K562 (cell line): Measurements from ENCODE around the gene PGLYRP1. TPM values are rescaled to one million over a fixed set of nuclear protein-coding genes. Genes with fewer than 3 reads are reported as not detected.

Source experiments
- ATAC-seq: fragments of 200-7000 bp; cut with Tn5 transposase; 3 replicates; pipeline ENCODE4 v1.9.1; 2020; ENCODE audit warnings: moderate library complexity
- BruUV-seq: library from RNA; stranded (reverse); fragments of 400-500 nt; replicated peaks from 2 replicates; lab custom pipeline; 2021; lab: Mats Ljungman, UMichigan
- CTCF ChIA-PET: fragments of 300-600 bp; formaldehyde crosslinking; extraction: SDS; loops from one replicate; lab custom pipeline; 2021; ENCODE audit warnings: low intra/inter-chr PET ratio; lab: Yijun Ruan, JAX
- POLR2A ChIA-PET: fragments of 300-600, 350-650 bp; sonication (Branson Sonifier 250); formaldehyde crosslinking; extraction: SDS; loops from one replicate; lab custom pipeline; 2021; ENCODE audit warnings: antibody characterized with exemption, inconsistent platforms; lab: Yijun Ruan, JAX
- DNase-seq, 4 experiments: peaks; one replicate each; pipeline versions ENCODE4 v3.0.0 to v3.0.0-alpha.2; 2011 to 2018; ENCODE audit warnings: low spot score in 3 of 4, mixed read lengths in 3 of 4; ENCODE audit errors: extremely low read depth in 1 of 4
- FAIRE-seq: peaks from 2 replicates; lab custom pipeline; 2011; peaks lifted over from hg19 to GRCh38; lab: Jason Lieb, UNC
- H2AFZ ChIP-seq: 2 replicates; pipeline ENCODE4 v1.6.0; 2011; ENCODE audit warnings: low read depth, low read length, control low read depth, inconsistent platforms
- H3K27ac ChIP-seq: fragments of 200-600 bp; 3 replicates; pipeline ENCODE4 v1.8.0; 2011; ENCODE audit warnings: low read depth, mild to moderate bottlenecking, control low read depth, inconsistent platforms, low read length, moderate library complexity, mixed read lengths; ENCODE audit errors: extremely low read depth
- H3K27me3 ChIP-seq, 2 experiments: fragments of 300-600 bp in 1 of 2; 2 replicates in 1 of 2; 3 replicates in 1 of 2; pipeline versions ENCODE4 v1.6.0 to v1.8.0; 2011; ENCODE audit warnings: inconsistent platforms in 2 of 2, low read length in 2 of 2, mild to moderate bottlenecking in 1 of 2, mixed read lengths in 1 of 2, moderate library complexity in 1 of 2; ENCODE audit not compliant: control insufficient read depth in 2 of 2, insufficient read depth in 2 of 2
- H3K36me3 ChIP-seq: fragments of 300-600 bp; 3 replicates; pipeline ENCODE4 v1.8.0; 2011; ENCODE audit warnings: mild to moderate bottlenecking, low read length, inconsistent platforms; ENCODE audit not compliant: control insufficient read depth, insufficient read depth
- H3K4me1 ChIP-seq, 2 experiments: fragments of 200-600 bp in 1 of 2; replicated peaks in 1 of 2; 2 replicates in 1 of 2; 3 replicates in 1 of 2; pipeline versions ENCODE4 v1.5.1 to v1.8.0; 2011; ENCODE audit warnings: inconsistent platforms in 2 of 2, low read length in 2 of 2, mild to moderate bottlenecking in 1 of 2, mixed read lengths in 1 of 2, moderate library complexity in 1 of 2; ENCODE audit not compliant: control insufficient read depth in 2 of 2, insufficient read depth in 2 of 2
- H3K4me2 ChIP-seq: 2 replicates; pipeline ENCODE4 v1.6.1; 2011; ENCODE audit warnings: low read length, control low read depth, inconsistent platforms, mixed read lengths; ENCODE audit not compliant: insufficient read depth
- H3K4me3 ChIP-seq: fragments of 200-600 bp; sonication (generic), shearing (Covaris generic); 2 replicates; pipeline ENCODE4 v1.5.1; 2016; ENCODE audit warnings: control low read depth, inconsistent platforms
- H3K79me2 ChIP-seq: fragments of 200-600 bp; 3 replicates; pipeline ENCODE4 v1.8.0; 2011; ENCODE audit warnings: low read length, inconsistent platforms; ENCODE audit not compliant: control insufficient read depth, insufficient read depth
- H3K9ac ChIP-seq, 2 experiments: 2 replicates each; pipeline versions ENCODE4 v1.6.0 to v1.6.1; 2011; ENCODE audit warnings: low read depth in 2 of 2, low read length in 2 of 2, control low read depth in 1 of 2, inconsistent platforms in 1 of 2, mild to moderate bottlenecking in 1 of 2, mixed read lengths in 1 of 2; ENCODE audit not compliant: insufficient read depth in 1 of 2
- H3K9me1 ChIP-seq: one replicate; pipeline ENCODE4 v1.6.0; 2011; ENCODE audit warnings: inconsistent platforms, mild to moderate bottlenecking, low read length, moderate library complexity; ENCODE audit not compliant: control insufficient read depth, insufficient read depth
- H3K9me3 ChIP-seq: replicated peaks from 2 replicates; pipeline ENCODE4 v1.5.1; 2011; ENCODE audit warnings: low read depth, low read length, inconsistent platforms; ENCODE audit not compliant: control insufficient read depth, insufficient read depth
- H4K20me1 ChIP-seq: replicated peaks from 2 replicates; pipeline ENCODE4 v1.6.1; 2011; ENCODE audit warnings: low read length, inconsistent platforms, mixed read lengths; ENCODE audit not compliant: control insufficient read depth, insufficient read depth
- ARNT ChIP-seq, 2 experiments: fragments of 450-650 bp; IDR thresholded peaks; 2 replicates each; pipeline ENCODE4 v1.6.1; 2016; ENCODE audit warnings: mild to moderate bottlenecking in 1 of 2
- DDX20 ChIP-seq: fragments of 450-650 bp; IDR thresholded peaks from 2 replicates; pipeline ENCODE4 v1.6.1; 2016; ENCODE audit warnings: missing genetic modification characterization, low read depth, mild to moderate bottlenecking, missing compliant biosample characterization, moderate library complexity
- FIP1L1 ChIP-seq: fragments of 200-400 bp; formaldehyde crosslinking; IDR thresholded peaks from 2 replicates; pipeline ENCODE4 v1.6.1; 2018; ENCODE audit warnings: mild to moderate bottlenecking, low read depth, low read length; ENCODE audit not compliant: poor library complexity, severe bottlenecking
- GATA2 ChIP-seq: sonication (generic); formaldehyde crosslinking; IDR thresholded peaks from 2 replicates; pipeline ENCODE4 v1.4.0; 2020; ENCODE audit warnings: mild to moderate bottlenecking, missing genetic modification reagents
- KLF13 ChIP-seq: fragments of 450-650 bp; IDR thresholded peaks from 2 replicates; pipeline ENCODE4 v1.6.1; 2016; ENCODE audit warnings: missing genetic modification characterization, low read depth, mild to moderate bottlenecking, missing compliant biosample characterization, moderate library complexity, borderline replicate concordance
- MITF ChIP-seq: IDR thresholded peaks from 2 replicates; pipeline ENCODE4 v1.6.1; 2014; ENCODE audit warnings: antibody characterized with exemption
- NFIC ChIP-seq: fragments of 450-650 bp; IDR thresholded peaks from 2 replicates; pipeline ENCODE4 v1.6.1; 2017; ENCODE audit warnings: mild to moderate bottlenecking, inconsistent platforms
- POLR2H ChIP-seq: IDR thresholded peaks from 2 replicates; pipeline ENCODE4 v1.6.1; 2016; ENCODE audit warnings: missing genetic modification characterization, low read depth, mild to moderate bottlenecking, control low read depth, missing compliant biosample characterization, moderate library complexity
- RBM39 ChIP-seq: fragments of 200-400 bp; formaldehyde crosslinking; optimal IDR thresholded peaks from 2 replicates; pipeline ENCODE3; 2018; ENCODE audit warnings: low read depth, low read length
- SAFB2 ChIP-seq: fragments of 200-400 bp; formaldehyde crosslinking; IDR thresholded peaks from 2 replicates; pipeline ENCODE4 v1.6.1; 2018; ENCODE audit warnings: borderline replicate concordance, low read length, low read depth, moderate library complexity; ENCODE audit not compliant: severe bottlenecking
- SMAD4 ChIP-seq: fragments of 250-450 bp; sonication (Bioruptor Pico); conservative IDR thresholded peaks from 2 replicates; pipeline ENCODE4 v1.8.0; 2021; ENCODE audit warnings: inconsistent platforms, mild to moderate bottlenecking, moderate library complexity
- ZNF12 ChIP-seq: sonication (generic); formaldehyde crosslinking; IDR thresholded peaks from 2 replicates; pipeline ENCODE4 v1.4.0; 2020; ENCODE audit warnings: mild to moderate bottlenecking, missing genetic modification reagents
- ZNF140 ChIP-seq: fragments of 250-450 bp; sonication (Bioruptor Pico); IDR thresholded peaks from 2 replicates; pipeline ENCODE4 v1.8.0; 2021; ENCODE audit warnings: moderate library complexity, mild to moderate bottlenecking, inconsistent platforms
- ZNF217 ChIP-seq: sonication (generic); formaldehyde crosslinking; IDR thresholded peaks from 2 replicates; pipeline ENCODE4 v1.8.0; 2022; ENCODE audit warnings: mild to moderate bottlenecking, missing genetic modification reagents
- ZNF408 ChIP-seq: fragments of 250-450 bp; sonication (Bioruptor Pico); IDR thresholded peaks from 2 replicates; pipeline ENCODE4 v1.4.0; 2020; ENCODE audit warnings: low read depth, mild to moderate bottlenecking, moderate library complexity
- ZNF583 ChIP-seq: fragments of 250-450 bp; sonication (Bioruptor Pico); IDR thresholded peaks from 2 replicates; pipeline ENCODE4 v1.4.0; 2020
- WGBS: fragments of 100-300 bp; shearing (Covaris generic); methylation state at CpG from one replicate; pipeline ENCODE4 v1.1.6; 2016; ENCODE audit warnings: low coverage, mixed read lengths; ENCODE audit not compliant: insufficient coverage; ENCODE audit errors: missing lambda C conversion rate; 5-methylcytosine and 5-hydroxymethylcytosine counted together
- in situ Hi-C: fragments of 300-500 bp; cut with MboI; formaldehyde crosslinking; loops from 4 replicates; pipeline ENCODE4 v1.15.0; 2018; ENCODE audit warnings: inconsistent platforms, mixed read lengths
- intact Hi-C: fragments of 100-400 bp; cut with micrococcal nuclease; formaldehyde crosslinking; loops from 2 replicates; pipeline ENCODE4 v1.14.2; 2022
- polyA plus RNA-seq, 8 experiments: library from polyadenylated mRNA; depleted of rRNA in 4 of 8; stranded (reverse) in 5 of 8; unstranded in 3 of 8; fragments of >200 nt; fragmentation: Nextera tagmentation in 2 of 8; fragmentation: Illumina TruSeq in 1 of 8; extraction: Ambion mirVana in 2 of 8; extraction: Trizol in 1 of 8; gene quantifications; 2 replicates each; pipeline versions ENCODE4 v1.2.1 to v1.2.3, GENCODE V29; 2011 to 2014; ENCODE audit warnings: inconsistent platforms in 1 of 8, missing spikeins in 1 of 8
- total RNA-seq, 7 experiments: library from RNA; depleted of rRNA in 6 of 7; stranded (reverse); fragments of >200 nt in 6 of 7; fragmentation: Illumina TruSeq in 2 of 7; extraction: Trizol in 2 of 7; gene quantifications; 2 replicates each; pipeline versions ENCODE4 v1.2.1 to v1.2.3, GENCODE V29; 2011 to 2021; ENCODE audit warnings: low replicate concordance in 1 of 7
- TF ChIP-seq, protein P1 (sequence below), 3 experiments: IDR thresholded peaks in 2 of 3; conservative IDR thresholded peaks in 1 of 3; 2 replicates each; pipeline ENCODE4 v1.5.1; 2011 to 2012; ENCODE audit warnings: low read length in 3 of 3, mild to moderate bottlenecking in 3 of 3, control low read depth in 2 of 3, improper control_type of control experiment in 1 of 3, inconsistent platforms in 1 of 3, low read depth in 1 of 3, mixed read lengths in 1 of 3, moderate library complexity in 1 of 3; ENCODE audit not compliant: insufficient read depth in 2 of 3
- TF ChIP-seq, protein P2 (sequence below): IDR thresholded peaks from 2 replicates; pipeline ENCODE4 v1.6.1; 2011; ENCODE audit warnings: borderline replicate concordance, low read depth, mild to moderate bottlenecking, moderate library complexity, low read length; ENCODE audit not compliant: insufficient read depth, poor library complexity, severe bottlenecking

PGLYRP1 gene
- total and polyA plus RNA-seq, 9 of the 15 experiments (the other 6 are each of a cell fraction or from before 2014, with no cell fraction given) = not detected

- DNase-seq (peak in 1 of 4 experiments; percentile 38), ATAC-seq (peak; percentile 67), FAIRE-seq (no peak)
- H3K27ac ChIP-seq = no peak overlapping the region
- H3K9me1 ChIP-seq = no peaks in the 10 kb centered on the region
- no peaks in the 10 kb centered on the region for H3K79me2 ChIP-seq
- H2AFZ ChIP-seq = no peak overlapping the region
- H3K9me3 ChIP-seq = no peaks in the 10 kb centered on the region
- no TSS peak for BruUV-seq
- no peak overlapping the region for H3K4me3 ChIP-seq
- no peaks in the 10 kb centered on the region for H3K4me1 ChIP-seq
- POLR2A ChIA-PET = no interaction called here
- H3K27me3 ChIP-seq = peaks cover 0 to 7% of the 10 kb centered on the region in 2 experiments; a peak in 1 of 5 replicates
- no peak overlapping the region for H3K4me2 ChIP-seq
- 12% methylated on average over 7 of the region's 7 CpGs for WGBS
- intact Hi-C loops (no loop called here), in situ Hi-C loops (no loop called here)
- H3K36me3 ChIP-seq = no peaks in the 10 kb centered on the region
- no peak overlapping the region for H3K9ac ChIP-seq
- H4K20me1 ChIP-seq = no peaks in the 10 kb centered on the region
- CTCF ChIA-PET = interaction anchor here (1.6 kb wide), 1 partner anchor 216 kb away, joined by 4 read pairs; no protein-coding TSS in a partner anchor
- no peak for TF ChIP-seq MITF
- no peak for TF ChIP-seq ZNF217 (CRISPR knock-in tag)
- no peak for TF ChIP-seq FIP1L1
- no peak for TF ChIP-seq ZNF12 (CRISPR knock-in tag)
- no peak for TF ChIP-seq GATA2 (CRISPR knock-in tag)
- TF ChIP-seq NFIC = peak; percentile 47; the same call in 1 of the 2 replicates
- TF ChIP-seq KLF13 (tag) = no peak
- no peak for TF ChIP-seq ZNF583 (CRISPR knock-in tag)
- TF ChIP-seq SMAD4 = no peak
- no peak for TF ChIP-seq POLR2H
- TF ChIP-seq, protein P1, sequence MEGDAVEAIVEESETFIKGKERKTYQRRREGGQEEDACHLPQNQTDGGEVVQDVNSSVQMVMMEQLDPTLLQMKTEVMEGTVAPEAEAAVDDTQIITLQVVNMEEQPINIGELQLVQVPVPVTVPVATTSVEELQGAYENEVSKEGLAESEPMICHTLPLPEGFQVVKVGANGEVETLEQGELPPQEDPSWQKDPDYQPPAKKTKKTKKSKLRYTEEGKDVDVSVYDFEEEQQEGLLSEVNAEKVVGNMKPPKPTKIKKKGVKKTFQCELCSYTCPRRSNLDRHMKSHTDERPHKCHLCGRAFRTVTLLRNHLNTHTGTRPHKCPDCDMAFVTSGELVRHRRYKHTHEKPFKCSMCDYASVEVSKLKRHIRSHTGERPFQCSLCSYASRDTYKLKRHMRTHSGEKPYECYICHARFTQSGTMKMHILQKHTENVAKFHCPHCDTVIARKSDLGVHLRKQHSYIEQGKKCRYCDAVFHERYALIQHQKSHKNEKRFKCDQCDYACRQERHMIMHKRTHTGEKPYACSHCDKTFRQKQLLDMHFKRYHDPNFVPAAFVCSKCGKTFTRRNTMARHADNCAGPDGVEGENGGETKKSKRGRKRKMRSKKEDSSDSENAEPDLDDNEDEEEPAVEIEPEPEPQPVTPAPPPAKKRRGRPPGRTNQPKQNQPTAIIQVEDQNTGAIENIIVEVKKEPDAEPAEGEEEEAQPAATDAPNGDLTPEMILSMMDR (IDR thresholded peaks at IDR 0.05 in 2 of 3, conservative IDR thresholded peaks at IDR 0.05 in 1 of 3; ENCODE audit: insufficient read depth in 2 of 3, low read depth in 1 of 3, low read length in 3 of 3) = peak; percentile 42 to 59 (median 43); a peak in 5 of 6 replicates
- TF ChIP-seq DDX20 (tag) = no peak
- TF ChIP-seq RBM39 = no peak
- no peak for TF ChIP-seq SAFB2
- TF ChIP-seq ZNF408 (CRISPR knock-in tag) = no peak
- TF ChIP-seq, protein P2, sequence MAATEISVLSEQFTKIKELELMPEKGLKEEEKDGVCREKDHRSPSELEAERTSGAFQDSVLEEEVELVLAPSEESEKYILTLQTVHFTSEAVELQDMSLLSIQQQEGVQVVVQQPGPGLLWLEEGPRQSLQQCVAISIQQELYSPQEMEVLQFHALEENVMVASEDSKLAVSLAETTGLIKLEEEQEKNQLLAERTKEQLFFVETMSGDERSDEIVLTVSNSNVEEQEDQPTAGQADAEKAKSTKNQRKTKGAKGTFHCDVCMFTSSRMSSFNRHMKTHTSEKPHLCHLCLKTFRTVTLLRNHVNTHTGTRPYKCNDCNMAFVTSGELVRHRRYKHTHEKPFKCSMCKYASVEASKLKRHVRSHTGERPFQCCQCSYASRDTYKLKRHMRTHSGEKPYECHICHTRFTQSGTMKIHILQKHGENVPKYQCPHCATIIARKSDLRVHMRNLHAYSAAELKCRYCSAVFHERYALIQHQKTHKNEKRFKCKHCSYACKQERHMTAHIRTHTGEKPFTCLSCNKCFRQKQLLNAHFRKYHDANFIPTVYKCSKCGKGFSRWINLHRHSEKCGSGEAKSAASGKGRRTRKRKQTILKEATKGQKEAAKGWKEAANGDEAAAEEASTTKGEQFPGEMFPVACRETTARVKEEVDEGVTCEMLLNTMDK = peak; percentile 12
- TF ChIP-seq ARNT (IDR thresholded peaks at IDR 0.05) = no peak
- no peak for TF ChIP-seq ZNF140 (CRISPR knock-in tag)
Measured at GRCh38 chr19:46049597-46049996, 26.7 kb upstream of the PGLYRP1 start.
